A549 (cell line): ENCODE measurements around the gene HMG20B. TPM values are rescaled to one million over a fixed set of nuclear protein-coding genes. Genes with fewer than 3 reads are reported as not detected.

ENCODE experiments used
- ATAC-seq, 2 experiments: fragments of 200-7000 bp in 1 of 2; fragments of >200 bp in 1 of 2; cut with Nextera tagmentation in 1 of 2; cut with Tn5 transposase in 1 of 2; 3 replicates each; pipeline versions ENCODE4 v1.8.0 to v1.9.1; 2018 to 2020; ENCODE audit warnings: mild to moderate bottlenecking in 1 of 2, moderate library complexity in 1 of 2
- CTCF ChIA-PET: fragments of 300-600 bp; sonication (Branson Sonifier 250); formaldehyde crosslinking; extraction: SDS; loops from one replicate; lab custom pipeline; 2021; ENCODE audit warnings: antibody characterized with exemption, inconsistent platforms; lab: Yijun Ruan, JAX
- POLR2A ChIA-PET: fragments of 350-600 bp; formaldehyde crosslinking; extraction: SDS; loops from one replicate; lab custom pipeline; 2021; ENCODE audit warnings: antibody characterized with exemption, inconsistent platforms; lab: Yijun Ruan, JAX
- DNase-seq, 2 experiments: peaks; one replicate each; pipeline versions ENCODE4 v3.0.0 to v3.0.0-alpha.2; 2011 to 2016; ENCODE audit warnings: low read depth in 1 of 2, low spot score in 1 of 2
- FAIRE-seq: peaks from 2 replicates; lab custom pipeline; 2011; peaks lifted over from hg19 to GRCh38; lab: Jason Lieb, UNC
- H3K27ac ChIP-seq, 2 experiments: fragments of >200 bp; sonication (Bioruptor Twin); formaldehyde crosslinking; 3 replicates each; pipeline ENCODE4 v1.5.1; 2016 to 2017
- H3K4me1 ChIP-seq: fragments of >200 bp; sonication (Bioruptor Twin); formaldehyde crosslinking; 3 replicates; pipeline ENCODE4 v1.6.1; 2016
- H3K4me2 ChIP-seq: fragments of >200 bp; sonication (Bioruptor Twin); formaldehyde crosslinking; 3 replicates; pipeline ENCODE4 v1.6.1; 2016
- H3K4me3 ChIP-seq: fragments of >200 bp; sonication (Bioruptor Twin); formaldehyde crosslinking; 3 replicates; pipeline ENCODE4 v1.5.1; 2016
- H3K9me3 ChIP-seq: fragments of >200 bp; sonication (Bioruptor Twin); formaldehyde crosslinking; 3 replicates; pipeline ENCODE4 v1.6.1; 2016
- CBX8 ChIP-seq: fragments of 200-600 bp; sonication (generic); IDR thresholded peaks from 2 replicates; pipeline ENCODE4 v1.6.1; 2016
- CEBPB ChIP-seq, 2 experiments: fragments of >200 bp in 1 of 2; sonication (Bioruptor Twin) in 1 of 2; formaldehyde crosslinking in 1 of 2; IDR thresholded peaks; 2 replicates each; pipeline ENCODE4 v1.6.1; 2012 to 2016
- CHD2 ChIP-seq: fragments of 150-350 bp; IDR thresholded peaks from 2 replicates; pipeline ENCODE4 v1.6.1; 2014; ENCODE audit warnings: low read length; ENCODE audit not compliant: partially characterized antibody
- CTCF ChIP-seq: fragments of >200 bp; sonication (Bioruptor Twin); formaldehyde crosslinking; IDR thresholded peaks from 3 replicates; pipeline ENCODE4 v1.5.1; 2016
- EHMT2 ChIP-seq: fragments of 200-600 bp; sonication (generic); IDR thresholded peaks from 2 replicates; pipeline ENCODE4 v1.6.1; 2016; ENCODE audit warnings: antibody characterized with exemption, low read depth, mild to moderate bottlenecking, moderate library complexity
- EP300 ChIP-seq, 2 experiments: fragments of >200 bp; sonication (Bioruptor Twin); formaldehyde crosslinking; IDR thresholded peaks; 2 replicates in 1 of 2; 3 replicates in 1 of 2; pipeline ENCODE4 v1.6.1; 2016 to 2017
- ESRRA ChIP-seq: fragments of 150-350 bp; IDR thresholded peaks from 2 replicates; pipeline ENCODE4 v1.6.1; 2014; ENCODE audit warnings: mild to moderate bottlenecking, low read length, borderline replicate concordance
- FOSB ChIP-seq: fragments of 250-450 bp; sonication (Bioruptor Pico); IDR thresholded peaks from 2 replicates; pipeline ENCODE4 v1.5.0; 2020; ENCODE audit warnings: mild to moderate bottlenecking, moderate library complexity
- FOXS1 ChIP-seq: fragments of 250-450 bp; sonication (Bioruptor Pico); IDR thresholded peaks from 2 replicates; pipeline ENCODE4 v1.5.0; 2020; ENCODE audit warnings: mild to moderate bottlenecking, moderate library complexity
- GATA3 ChIP-seq: IDR thresholded peaks from 2 replicates; pipeline ENCODE4 v1.6.1; 2012; ENCODE audit warnings: borderline replicate concordance
- HEYL ChIP-seq: fragments of 250-450 bp; sonication (Bioruptor Pico); IDR thresholded peaks from 2 replicates; pipeline ENCODE4 v1.8.0; 2021; ENCODE audit warnings: mild to moderate bottlenecking, moderate library complexity
- JUN ChIP-seq, 2 experiments: fragments of >200 bp; sonication (Bioruptor Twin); formaldehyde crosslinking; IDR thresholded peaks; 2 replicates in 1 of 2; 3 replicates in 1 of 2; pipeline ENCODE4 v1.6.1; 2016 to 2017
- MAFK ChIP-seq: fragments of 450-650 bp; IDR thresholded peaks from 2 replicates; pipeline ENCODE4 v1.6.1; 2014; ENCODE audit not compliant: partially characterized antibody
- MAZ ChIP-seq: fragments of 150-350 bp; IDR thresholded peaks from 2 replicates; pipeline ENCODE4 v1.6.1; 2014; ENCODE audit warnings: antibody characterized with exemption, low read depth, low read length, borderline replicate concordance
- MYC ChIP-seq: IDR thresholded peaks from 2 replicates; pipeline ENCODE4 v1.6.1; 2012; ENCODE audit warnings: mild to moderate bottlenecking, inconsistent platforms, low read length, improper control_type of control experiment, borderline replicate concordance
- NFE2L2 ChIP-seq: fragments of 150-350 bp; conservative IDR thresholded peaks from 2 replicates; pipeline ENCODE4 v1.6.1; 2014; ENCODE audit warnings: low read length
- NPAS2 ChIP-seq: fragments of 250-450 bp; sonication (Bioruptor Pico); IDR thresholded peaks from 2 replicates; pipeline ENCODE4 v1.8.0; 2022; ENCODE audit warnings: mild to moderate bottlenecking, moderate library complexity, borderline replicate concordance
- NR3C1 ChIP-seq: fragments of >200 bp; sonication (Bioruptor Twin); formaldehyde crosslinking; IDR thresholded peaks from 3 replicates; pipeline ENCODE4 v1.6.1; 2017
- PHF8 ChIP-seq: fragments of 200-600 bp; sonication (generic); IDR thresholded peaks from 2 replicates; pipeline ENCODE4 v1.6.1; 2016; ENCODE audit warnings: low read depth, mild to moderate bottlenecking, antibody characterized with exemption, moderate library complexity, borderline replicate concordance
- RAD21 ChIP-seq, 2 experiments: fragments of >200 bp in 1 of 2; sonication (Bioruptor Twin) in 1 of 2; formaldehyde crosslinking in 1 of 2; IDR thresholded peaks in 1 of 2; conservative IDR thresholded peaks in 1 of 2; 2 replicates in 1 of 2; 3 replicates in 1 of 2; pipeline ENCODE4 v1.6.1; 2012 to 2018; ENCODE audit warnings: inconsistent platforms in 1 of 2
- RCOR1 ChIP-seq: fragments of 150-350 bp; IDR thresholded peaks from 2 replicates; pipeline ENCODE4 v1.6.1; 2014; ENCODE audit warnings: antibody characterized with exemption, low read length, low read depth
- SMC3 ChIP-seq: fragments of >200 bp; sonication (Bioruptor Twin); formaldehyde crosslinking; IDR thresholded peaks from 3 replicates; pipeline ENCODE4 v1.6.1; 2018; ENCODE audit warnings: inconsistent platforms
- ZC3H11A ChIP-seq: fragments of 450-650 bp; IDR thresholded peaks from 2 replicates; pipeline ENCODE4 v1.6.1; 2014; ENCODE audit warnings: antibody characterized with exemption, mild to moderate bottlenecking
- ZFP36 ChIP-seq: fragments of 450-650 bp; IDR thresholded peaks from 2 replicates; pipeline ENCODE4 v1.6.1; 2014; ENCODE audit warnings: borderline replicate concordance; ENCODE audit not compliant: partially characterized antibody
- ZNF302 ChIP-seq: fragments of 250-450 bp; sonication (Bioruptor Pico); IDR thresholded peaks from 2 replicates; pipeline ENCODE4 v1.9.0; 2021; ENCODE audit warnings: inconsistent platforms, mild to moderate bottlenecking, moderate library complexity
- ZSCAN20 ChIP-seq: fragments of 250-450 bp; sonication (Bioruptor Pico); IDR thresholded peaks from 2 replicates; pipeline ENCODE4 v1.8.0; 2022; ENCODE audit warnings: mild to moderate bottlenecking, moderate library complexity
- WGBS: methylation state at CpG from one replicate; pipeline ENCODE4 v1.1.6; 2017; ENCODE audit errors: missing lambda C conversion rate; 5-methylcytosine and 5-hydroxymethylcytosine counted together
- polyA plus RNA-seq, 4 experiments: library from polyadenylated mRNA; depleted of rRNA in 3 of 4; stranded (reverse); fragments of >200 nt; fragmentation: RNase III in 1 of 4; extraction: RNeasy Plus Mini Kit Qiagen cat#74134 plus additional on column Dnase treatment in 1 of 4; gene quantifications; 2 replicates in 3 of 4; 3 replicates in 1 of 4; pipeline ENCODE4 v1.2.3, GENCODE V29; 2011 to 2017
- TF ChIP-seq, protein P1 (sequence below): fragments of 450-650 bp; IDR thresholded peaks from 2 replicates; pipeline ENCODE4 v1.6.1; 2014; ENCODE audit warnings: antibody characterized with exemption

Gene HMG20B
- polyA plus RNA-seq, 2 of the 4 experiments (the other 2 are of a cell fraction) = 24.2 to 47.1 TPM

DNA sequence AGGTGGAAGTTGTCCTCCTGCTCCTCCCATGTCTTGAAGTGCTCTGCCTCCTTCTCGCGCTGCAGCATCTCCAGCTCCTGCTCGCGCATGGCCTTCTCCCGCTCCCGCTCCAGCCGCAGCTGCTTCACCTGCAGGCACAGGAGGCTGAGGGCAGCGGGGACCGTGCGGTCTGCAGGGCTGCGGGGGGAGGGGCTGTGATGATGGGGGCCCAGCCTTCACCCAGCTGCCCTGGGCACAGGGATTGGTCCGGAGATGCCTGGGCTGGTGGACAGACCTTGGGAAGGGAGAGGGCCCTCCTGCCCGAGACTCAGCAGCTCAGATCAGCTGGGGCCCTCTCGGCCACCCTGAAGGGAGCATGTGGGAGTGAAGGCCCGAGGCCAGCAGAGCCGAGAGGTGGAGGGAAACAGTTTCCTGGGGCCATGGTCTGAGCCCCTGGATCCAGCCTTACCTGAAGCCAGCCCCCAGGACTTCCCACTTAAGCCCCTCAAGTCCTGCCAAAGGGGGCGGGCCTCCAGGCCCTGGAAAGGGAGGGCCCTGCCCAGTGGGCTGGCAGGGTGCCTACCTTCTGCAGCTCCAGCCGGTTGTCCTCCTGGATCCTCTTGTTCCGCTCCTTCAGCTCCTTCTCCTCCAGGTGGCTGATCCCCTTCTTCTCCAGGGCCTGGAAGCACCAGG, 47.5 kb downstream of the HMG20B start:
- whole genome bisulfite sequencing = 86% methylated on average over 12 of the region's 19 CpGs
- ChIA-PET CTCF (interaction anchor here (0.6 to 2.5 kb wide), 9 partner anchors 9 to 80 kb away, joined by 3 to 16 read pairs (median 4); no protein-coding TSS in a partner anchor), POLR2A (no interaction called here)
- no peak for DNase-seq
- no peak overlapping the region for H3K27ac ChIP-seq
- no peak overlapping the region for H3K4me2 ChIP-seq
- no peaks in the 10 kb centered on the region for H3K9me3 ChIP-seq
- H3K4me1 ChIP-seq = peaks cover 6% of the 10 kb centered on the region; the same call in 2 of the 3 replicates
- FAIRE-seq = no peak
- peak in 1 of 2 experiments; percentile 14; a peak in 1 of 6 replicates for ATAC-seq
- TF ChIP-seq EHMT2 (no peak), RAD21 (conservative IDR thresholded peaks at IDR 0.05 in 1 of 2, IDR thresholded peaks at IDR 0.05 in 1 of 2) (no peak), ESRRA (no peak), CBX8 (no peak), NPAS2 (CRISPR knock-in tag) (no peak), NFE2L2 (no peak), RCOR1 (no peak), MAZ (no peak), MYC (no peak), FOSB (CRISPR knock-in tag) (no peak)
- H3K4me3 ChIP-seq = no peak overlapping the region

GRCh38 chr19:3620817-3621547, 48.2 kb downstream of the HMG20B start:
- Histone ChIP-seq H3K9me3 (no peaks in the 10 kb centered on the region), H3K27ac (no peak overlapping the region), H3K4me1 (peaks cover 10% of the 10 kb centered on the region; the same call in 2 of the 3 replicates), H3K4me3 (no peak overlapping the region), H3K4me2 (no peak overlapping the region)
- 84% methylated on average over 5 of the region's 24 CpGs for WGBS
- ChIA-PET CTCF (interaction anchor here (0.5 to 1.9 kb wide), 5 partner anchors 12 to 81 kb away, joined by 3 to 6 read pairs (median 4); no protein-coding TSS in a partner anchor), POLR2A (no interaction called here)
- FAIRE-seq (no peak), DNase-seq (no peak), ATAC-seq (no peak)
- TF ChIP-seq SMC3 (no peak), ZSCAN20 (no peak), CTCF (no peak), JUN (IDR thresholded peaks at IDR 0.05) (no peak), ZNF302 (CRISPR knock-in tag) (no peak), ZC3H11A (no peak), ZFP36 (no peak), EHMT2 (no peak), EP300 (IDR thresholded peaks at IDR 0.05) (no peak), RAD21 (conservative IDR thresholded peaks at IDR 0.05 in 1 of 2, IDR thresholded peaks at IDR 0.05 in 1 of 2) (no peak), HEYL (CRISPR knock-in tag) (no peak), NR3C1 (no peak), CEBPB (IDR thresholded peaks at IDR 0.05) (no peak), CHD2 (no peak), PHF8 (no peak), GATA3 (no peak), FOXS1 (CRISPR knock-in tag) (no peak), MAFK (no peak)
- TF ChIP-seq, protein P1, sequence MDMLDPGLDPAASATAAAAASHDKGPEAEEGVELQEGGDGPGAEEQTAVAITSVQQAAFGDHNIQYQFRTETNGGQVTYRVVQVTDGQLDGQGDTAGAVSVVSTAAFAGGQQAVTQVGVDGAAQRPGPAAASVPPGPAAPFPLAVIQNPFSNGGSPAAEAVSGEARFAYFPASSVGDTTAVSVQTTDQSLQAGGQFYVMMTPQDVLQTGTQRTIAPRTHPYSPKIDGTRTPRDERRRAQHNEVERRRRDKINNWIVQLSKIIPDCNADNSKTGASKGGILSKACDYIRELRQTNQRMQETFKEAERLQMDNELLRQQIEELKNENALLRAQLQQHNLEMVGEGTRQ = no peak
